ENCODE measurements around the gene ZNF625. TPM values are rescaled to one million over a fixed set of nuclear protein-coding genes. Genes with fewer than 3 reads are reported as not detected.

The ZNF625 gene
- total RNA-seq, 2 experiments from 2014 or later = 2.8 to 3.5 TPM

GRCh38 chr19:12162882-12163806 is 6.6 kb upstream of the ZNF625 start, which contains the start of gene ZNF136:
Gene ZNF136, plus strand, starts transcription at chr19:12163096. Its CDS starts 108 bp downstream, at chr19:12163204.
- intact Hi-C loops (cut with micrococcal nuclease) = loop anchor here (1.0 to 2.0 kb wide), 4 partner anchors 131 to 448 kb away; partner anchors contain the start of genes ZNF44, ZNF490, ZNF563 and ZNF791
- peak; percentile 99 for DNase-seq
- Mint-ChIP-seq H3K27ac (peak within 1 kb of the TSS; percentile 91), H3K36me3 (ENCODE audit: low read depth) (no peaks in the 10 kb centered on the region), H3K27me3 (ENCODE audit: low read depth) (no peaks in the 10 kb centered on the region), H3K9me3 (no peaks in the 10 kb centered on the region), H3K4me1 (ENCODE audit: low read depth) (peaks cover 42% of the 10 kb centered on the region), H3K4me3 (peak within 1 kb of the TSS; percentile 90)
- CTCF ChIA-PET = interaction anchor here (0.6 to 2.5 kb wide), 4 partner anchors 103 to 463 kb away, joined by 3 to 10 read pairs (median 4); no protein-coding TSS in a partner anchor

DNA sequence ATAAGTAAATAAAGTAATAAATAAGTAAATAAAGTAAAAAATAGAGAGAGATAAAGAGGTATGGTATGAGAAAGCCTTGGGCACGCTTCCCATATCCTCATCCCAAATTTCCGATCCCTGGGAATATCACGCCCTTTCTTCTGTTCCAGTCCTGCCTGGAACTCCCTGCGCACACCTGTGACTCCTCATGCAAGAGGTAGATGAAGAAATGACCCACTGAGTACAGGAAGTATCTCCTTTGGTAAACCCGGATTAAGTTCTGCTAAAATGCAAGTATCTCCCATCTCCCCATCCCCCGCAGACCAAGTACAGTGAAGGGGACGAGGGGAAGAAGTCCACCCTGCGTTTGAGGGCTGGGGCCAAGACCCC is 6.0 kb upstream of the ZNF625 start:
- Mint-ChIP-seq H3K4me3 (peak overlapping the region; percentile 87), H3K4me1 (ENCODE audit: low read depth) (peaks cover 42% of the 10 kb centered on the region), H3K9me3 (no peaks in the 10 kb centered on the region), H3K27me3 (ENCODE audit: low read depth) (no peaks in the 10 kb centered on the region), H3K36me3 (ENCODE audit: low read depth) (no peaks in the 10 kb centered on the region), H3K27ac (peak overlapping the region; percentile 91)
- CTCF ChIA-PET = interaction anchor here (0.6 to 2.5 kb wide), 4 partner anchors 102 to 462 kb away, joined by 3 to 10 read pairs (median 4); no protein-coding TSS in a partner anchor
- DNase-seq = no peak
- intact Hi-C loops (cut with micrococcal nuclease) = loop anchor here (1.0 to 2.0 kb wide), 4 partner anchors 132 to 448 kb away; partner anchors contain the start of genes ZNF44, ZNF490, ZNF563 and ZNF791

DNA sequence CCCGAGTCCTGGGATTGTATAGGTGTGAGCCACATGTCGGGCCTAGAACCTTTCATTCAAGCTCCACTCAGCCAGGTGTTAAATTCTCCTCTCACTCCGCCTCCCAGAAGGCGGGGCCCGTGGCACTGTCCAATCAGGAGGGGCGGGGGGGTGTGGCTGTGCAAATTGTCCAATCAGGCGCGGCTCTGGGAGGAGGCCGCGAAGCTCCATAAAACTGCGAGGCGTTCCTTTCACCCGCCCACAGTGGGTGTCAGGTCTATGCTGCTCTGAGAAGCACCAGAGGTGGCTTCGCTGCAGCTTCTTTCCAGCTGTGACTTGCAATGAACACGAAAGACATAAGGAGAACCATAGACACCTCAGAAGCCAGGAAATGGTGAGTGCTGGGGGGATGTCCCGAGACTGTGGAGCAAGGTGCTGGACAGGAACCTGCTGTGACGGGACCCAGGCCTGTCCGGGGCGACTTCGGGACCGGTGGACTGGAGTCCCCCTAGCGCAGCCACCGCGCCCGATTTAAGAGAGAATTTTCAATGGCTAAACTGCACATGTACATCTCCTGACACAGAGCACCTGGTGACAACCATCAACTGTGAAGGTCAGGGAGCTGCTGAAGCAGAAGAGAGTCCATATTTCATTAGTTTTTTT is 3.4 kb upstream of the ZNF625 start:
- Mint-ChIP-seq H3K9me3 (no peaks in the 10 kb centered on the region), H3K36me3 (ENCODE audit: low read depth) (peaks cover 2% of the 10 kb centered on the region), H3K4me3 (no peak overlapping the region), H3K27me3 (ENCODE audit: low read depth) (peaks cover 2% of the 10 kb centered on the region), H3K4me1 (ENCODE audit: low read depth) (peaks cover 31% of the 10 kb centered on the region), H3K27ac (no peak overlapping the region)
- intact Hi-C loops (cut with micrococcal nuclease) = no loop called here
- peak; percentile 12 for DNase-seq
- CTCF ChIA-PET = interaction anchor here (1.1 kb wide), 1 partner anchor 69 kb away, joined by 3 read pairs; no protein-coding TSS in a partner anchor

DNA sequence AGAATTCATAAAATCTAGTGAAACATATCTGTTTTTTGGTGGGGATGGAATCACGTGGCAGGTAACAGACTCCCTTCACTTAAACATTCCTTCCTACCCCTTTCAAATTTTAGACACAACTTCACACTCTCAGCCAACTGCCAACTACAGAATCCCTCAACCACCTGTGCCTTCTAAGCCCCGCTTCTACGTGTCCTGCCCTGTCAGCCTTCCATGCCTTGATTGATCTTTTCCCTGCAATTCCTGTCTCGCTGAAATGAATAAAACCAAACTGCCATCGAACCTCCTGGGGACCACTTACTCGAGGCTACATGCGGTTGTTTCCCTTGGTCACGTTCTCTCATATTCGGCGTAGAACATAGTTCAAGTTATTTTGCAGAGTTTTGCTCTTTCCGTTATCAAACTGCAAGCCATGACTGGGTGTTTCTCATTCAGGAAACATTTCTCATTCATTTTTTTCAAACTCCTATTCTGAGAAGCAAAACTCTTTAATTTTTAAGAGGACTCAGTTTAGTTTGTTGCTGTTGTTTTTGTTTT is 1.1 kb downstream of the ZNF625 start:
- H3K27ac Mint-ChIP-seq = no peak overlapping the region
- no peaks in the 10 kb centered on the region for H3K9me3 Mint-ChIP-seq

GRCh38 chr19:12145348-12145747 is 11.2 kb downstream of the ZNF625 start:
- no peak overlapping the region for H3K27ac Mint-ChIP-seq

More for the DNA sequence above, 1.1 kb downstream of the ZNF625 start:
- CTCF ChIA-PET = no interaction called here
- peak overlapping the region; percentile 86 for H3K4me3 Mint-ChIP-seq
- intact Hi-C loops (cut with micrococcal nuclease) = no loop called here
- peaks cover 2% of the 10 kb centered on the region for H3K27me3 Mint-ChIP-seq (ENCODE audit: low read depth)
- H3K36me3 Mint-ChIP-seq (ENCODE audit: low read depth) = peaks cover 5% of the 10 kb centered on the region
- peaks cover 13% of the 10 kb centered on the region for H3K4me1 Mint-ChIP-seq (ENCODE audit: low read depth)
- DNase-seq = no peak

GRCh38 chr19:12141405-12141736 is 15.2 kb downstream of the ZNF625 start:
- CTCF ChIA-PET = interaction anchor here (0.6 to 2.9 kb wide), 17 partner anchors 15 to 354 kb away, joined by 3 to 35 read pairs (median 4); partner anchors contain the start of genes ZNF491, ZNF625, ZNF700 and ZNF763
- DNase-seq = no peak
- Mint-ChIP-seq H3K9me3 (peaks cover 16% of the 10 kb centered on the region), H3K4me3 (no peak overlapping the region), H3K27me3 (ENCODE audit: low read depth) (no peaks in the 10 kb centered on the region), H3K27ac (no peak overlapping the region), H3K36me3 (ENCODE audit: low read depth) (peaks cover 26% of the 10 kb centered on the region), H3K4me1 (ENCODE audit: low read depth) (peaks cover 32% of the 10 kb centered on the region)
- intact Hi-C loops (cut with micrococcal nuclease) = loop anchor here (1.0 kb wide), 5 partner anchors 49 to 260 kb away; no protein-coding TSS in a partner anchor

More at GRCh38 chr19:12145348-12145747, 11.2 kb downstream of the ZNF625 start:
- Mint-ChIP-seq H3K36me3 (ENCODE audit: low read depth) (peaks cover 36% of the 10 kb centered on the region), H3K27me3 (ENCODE audit: low read depth) (no peaks in the 10 kb centered on the region), H3K4me3 (no peak overlapping the region), H3K9me3 (peaks cover 21% of the 10 kb centered on the region), H3K4me1 (ENCODE audit: low read depth) (peaks cover 10% of the 10 kb centered on the region)
- intact Hi-C loops (cut with micrococcal nuclease) = no loop called here
- no peak for DNase-seq
- CTCF ChIA-PET = interaction anchor here (1.3 kb wide), 1 partner anchor 54 kb away, joined by 6 read pairs; no protein-coding TSS in a partner anchor

- CTCF ChIA-PET = interaction anchor here (0.6 to 2.9 kb wide), 24 partner anchors 16 to 910 kb away, joined by 3 to 35 read pairs (median 4); partner anchors contain the start of genes ZNF491, ZNF625, ZNF700 and ZNF763
- no peak overlapping the region for H3K27ac Mint-ChIP-seq
- no peaks in the 10 kb centered on the region for H3K27me3 Mint-ChIP-seq (ENCODE audit: low read depth)
- peak overlapping the region; percentile 92 for H3K4me3 Mint-ChIP-seq
- intact Hi-C loops (cut with micrococcal nuclease) = loop anchor here (1.0 kb wide), 7 partner anchors 48 to 342 kb away; partner anchors contain the start of gene ZNF491
- peaks cover 23% of the 10 kb centered on the region for H3K36me3 Mint-ChIP-seq (ENCODE audit: low read depth)
- peak; percentile 93 for DNase-seq
- peaks cover 32% of the 10 kb centered on the region for H3K4me1 Mint-ChIP-seq (ENCODE audit: low read depth)
- peaks cover 11% of the 10 kb centered on the region for H3K9me3 Mint-ChIP-seq
These were observed 15.8 kb downstream of the ZNF625 start for GRCh38 chr19:12140545-12141404.

GRCh38 chr19:12139885-12140544 is 16.5 kb downstream of the ZNF625 start, which contains the start of gene ZNF20:
Gene ZNF20, minus strand, starts transcription at chr19:12140350. Its CDS starts 168 bp downstream, at chr19:12140182.
- peaks cover 23% of the 10 kb centered on the region for H3K36me3 Mint-ChIP-seq (ENCODE audit: low read depth)
- H3K9me3 Mint-ChIP-seq = peaks cover 10% of the 10 kb centered on the region
- CTCF ChIA-PET = interaction anchor here (0.6 to 2.9 kb wide), 14 partner anchors 17 to 909 kb away, joined by 3 to 35 read pairs (median 4); partner anchors contain the start of genes ZNF491, ZNF625, ZNF700 and ZNF763
- intact Hi-C loops (cut with micrococcal nuclease) = loop anchor here (1.0 kb wide), 2 partner anchors 176 to 342 kb away; partner anchors contain the start of gene ZNF491
- H3K27me3 Mint-ChIP-seq (ENCODE audit: low read depth) = no peaks in the 10 kb centered on the region
- peaks cover 32% of the 10 kb centered on the region for H3K4me1 Mint-ChIP-seq (ENCODE audit: low read depth)
- peak within 1 kb of the TSS; percentile 65 for H3K27ac Mint-ChIP-seq
- peak within 1 kb of the TSS; percentile 92 for H3K4me3 Mint-ChIP-seq
- peak; percentile 95 for DNase-seq

DNA sequence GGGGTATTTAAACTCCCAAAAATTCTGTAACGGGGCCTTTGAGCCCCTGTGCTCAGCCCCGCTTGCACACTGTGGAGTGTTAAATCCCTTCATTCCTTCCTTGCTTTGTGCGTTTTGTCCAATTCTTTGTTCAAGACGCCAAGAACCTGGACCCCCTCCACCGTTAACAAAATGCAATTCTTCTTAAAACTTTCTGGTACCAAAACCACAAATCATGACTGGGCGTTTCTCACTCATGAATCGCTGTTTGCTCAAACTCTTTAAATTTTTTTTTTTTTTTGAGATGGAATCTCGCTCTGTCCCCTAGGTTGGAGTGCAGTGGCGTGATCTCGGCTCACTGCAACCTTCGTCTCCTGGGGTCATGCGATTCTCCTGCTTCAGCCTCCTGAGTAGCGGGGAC is 17.3 kb downstream of the ZNF625 start:
- H3K4me1 Mint-ChIP-seq (ENCODE audit: low read depth) = peaks cover 32% of the 10 kb centered on the region
- intact Hi-C loops (cut with micrococcal nuclease) = no loop called here
- peaks cover 25% of the 10 kb centered on the region for H3K36me3 Mint-ChIP-seq (ENCODE audit: low read depth)
- peak overlapping the region; percentile 92 for H3K4me3 Mint-ChIP-seq
- H3K27ac Mint-ChIP-seq = no peak overlapping the region
- CTCF ChIA-PET = interaction anchor here (0.6 to 2.9 kb wide), 4 partner anchors 31 to 341 kb away, joined by 4 to 35 read pairs (median 16); partner anchors contain the start of genes ZNF491 and ZNF700
- H3K27me3 Mint-ChIP-seq (ENCODE audit: low read depth) = no peaks in the 10 kb centered on the region
- no peak for DNase-seq
- H3K9me3 Mint-ChIP-seq = peaks cover 13% of the 10 kb centered on the region

GRCh38 chr19:12137221-12137940 is 19.2 kb downstream of the ZNF625 start:
- peaks cover 32% of the 10 kb centered on the region for H3K4me1 Mint-ChIP-seq (ENCODE audit: low read depth)
- H3K36me3 Mint-ChIP-seq (ENCODE audit: low read depth) = peaks cover 43% of the 10 kb centered on the region
- H3K27me3 Mint-ChIP-seq (ENCODE audit: low read depth) = no peaks in the 10 kb centered on the region
- H3K9me3 Mint-ChIP-seq = peaks cover 30% of the 10 kb centered on the region
- no peak overlapping the region for H3K27ac Mint-ChIP-seq
- peak; percentile 63 for DNase-seq
- H3K4me3 Mint-ChIP-seq = no peak overlapping the region
- CTCF ChIA-PET = interaction anchor here (0.6 to 3.6 kb wide), 15 partner anchors 13 to 340 kb away, joined by 3 to 42 read pairs (median 4); no protein-coding TSS in a partner anchor
- intact Hi-C loops (cut with micrococcal nuclease) = loop anchor here (1.0 kb wide), 1 partner anchor 340 kb away; no protein-coding TSS in a partner anchor
